ENCODE results near the gene RNGTT.
A peak's percentile ranks its signal among the peaks of the same experiment; 100 is the strongest.
"Not testable (repeated sequence)": the region's sequence is repeated elsewhere in the genome, so short reads cannot be mapped to it uniquely, and the experiment has no call there.

RNGTT gene

DNA sequence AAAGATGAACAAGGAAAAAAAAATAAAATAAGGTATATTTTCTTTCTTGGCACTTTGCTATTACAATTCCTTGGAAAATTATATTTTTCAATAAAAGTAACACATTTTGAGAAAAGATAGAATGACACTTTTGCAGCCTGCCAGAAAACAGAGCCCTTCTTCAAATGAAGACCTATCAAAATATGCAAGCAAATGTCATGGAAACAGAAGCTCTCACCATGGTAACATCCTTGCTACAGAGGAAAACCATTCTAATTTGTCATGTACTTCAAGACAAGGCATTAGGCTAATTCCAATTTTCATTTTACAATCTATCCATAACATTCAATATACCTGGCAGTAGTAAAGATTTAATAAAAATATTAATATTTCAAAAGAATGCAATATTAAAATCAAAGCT is 177.9 kb downstream of the RNGTT start:
- no peak for DNase-seq

DNA sequence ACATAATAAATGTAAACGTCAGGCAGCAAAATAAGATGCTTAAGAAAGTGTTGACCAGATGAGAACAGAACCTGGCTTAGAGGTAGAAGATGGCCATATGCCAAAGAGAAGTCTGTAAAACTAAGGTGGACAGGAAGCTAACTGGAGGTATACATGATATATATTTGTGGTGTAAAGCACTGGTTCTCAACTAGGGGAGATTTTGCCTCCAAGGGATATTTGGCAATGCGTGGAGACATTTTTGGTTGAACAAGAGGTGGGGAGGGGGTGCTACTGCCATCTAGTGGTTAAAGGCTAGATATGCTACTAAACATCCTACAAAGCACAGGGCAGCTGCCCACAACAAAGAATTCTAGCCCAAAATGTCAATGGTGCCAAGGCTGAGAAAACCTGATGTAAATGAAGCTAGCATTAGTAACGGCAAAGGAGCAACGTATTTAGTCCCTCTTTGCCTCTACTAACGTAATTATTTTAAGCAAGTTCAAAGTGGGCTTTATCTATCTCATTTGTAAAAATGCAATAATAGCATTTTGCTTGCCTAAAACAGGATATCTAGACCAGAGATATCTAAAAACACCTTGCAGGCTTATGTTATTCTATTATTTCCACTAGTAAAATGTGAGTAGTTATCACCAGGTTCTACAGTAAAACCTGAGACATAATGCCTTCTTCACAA is 182.6 kb downstream of the RNGTT start:
- peak; percentile 1 to 14 for DNase-seq

DNA sequence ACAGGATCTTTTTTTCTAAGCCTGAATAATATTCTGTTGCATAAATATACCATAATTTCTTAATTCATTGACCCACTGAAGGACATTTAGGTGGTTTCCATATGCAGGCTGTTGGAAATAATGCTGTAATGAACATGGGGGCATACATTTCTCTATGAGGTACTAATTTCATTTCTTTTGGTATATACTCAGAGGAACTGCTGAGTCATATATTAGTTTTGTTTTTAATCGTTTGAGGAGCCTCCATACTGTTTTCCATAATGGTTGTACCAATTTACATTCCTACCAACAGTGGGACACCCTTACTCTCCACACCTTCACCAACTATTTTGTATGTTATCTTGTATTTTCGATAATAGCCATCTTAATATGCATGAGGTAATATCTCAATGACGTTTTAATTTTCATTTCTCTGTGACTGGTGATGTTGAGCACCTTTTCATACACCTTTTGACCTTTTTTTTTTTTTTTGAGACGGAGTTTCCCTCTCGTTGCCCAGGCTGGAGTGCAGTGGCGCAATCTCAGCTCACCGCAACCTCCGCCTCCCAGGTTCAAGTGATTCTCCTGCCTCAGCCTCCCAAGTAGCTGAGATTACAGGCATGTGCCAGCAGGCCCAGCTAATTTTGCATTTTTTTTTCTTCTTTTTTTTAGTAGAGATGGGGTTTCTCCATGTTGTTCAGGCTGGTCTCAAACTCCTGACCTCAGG is 187.4 kb downstream of the RNGTT start:
- DNase-seq = no peak

DNA sequence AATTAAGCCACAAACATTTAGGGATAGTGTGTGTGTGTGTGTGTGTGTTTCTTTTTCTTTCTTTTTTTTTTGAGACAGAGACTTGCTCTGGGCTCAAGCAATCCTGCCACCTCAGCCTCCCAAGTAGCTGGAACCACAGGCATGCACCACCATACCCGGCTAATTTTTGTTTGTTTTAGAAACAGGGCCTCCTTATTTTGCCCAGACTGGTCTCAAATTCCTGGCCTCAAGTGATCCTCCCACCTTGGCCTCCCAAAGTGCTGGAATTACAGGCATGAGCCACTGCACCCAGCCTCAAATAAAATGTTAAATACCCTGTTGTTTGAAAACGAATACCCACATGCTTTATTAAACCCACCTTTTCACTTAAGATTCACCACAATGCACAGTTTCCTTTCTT is 195.3 kb downstream of the RNGTT start:
- DNase-seq = not testable (repeated sequence)

DNA sequence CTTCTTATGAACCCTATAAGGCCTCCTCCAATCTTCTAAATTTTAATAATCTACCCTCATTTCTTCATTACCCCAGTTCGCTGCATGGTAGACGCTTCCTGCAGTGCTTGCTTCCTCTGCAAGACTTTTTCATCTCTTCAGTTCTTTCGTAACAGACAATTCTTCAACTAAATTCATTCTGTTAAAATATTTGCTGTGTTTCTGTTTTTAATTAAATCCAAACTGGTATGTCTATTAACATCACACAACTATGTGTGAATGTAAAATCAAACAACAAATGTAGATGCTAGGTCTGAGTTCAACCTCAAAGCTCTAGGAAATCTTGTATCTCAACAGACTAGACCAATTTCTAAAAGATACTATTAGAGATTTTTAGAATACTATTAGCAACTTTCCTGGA is 199.3 kb downstream of the RNGTT start:
- DNase-seq = no peak

DNA sequence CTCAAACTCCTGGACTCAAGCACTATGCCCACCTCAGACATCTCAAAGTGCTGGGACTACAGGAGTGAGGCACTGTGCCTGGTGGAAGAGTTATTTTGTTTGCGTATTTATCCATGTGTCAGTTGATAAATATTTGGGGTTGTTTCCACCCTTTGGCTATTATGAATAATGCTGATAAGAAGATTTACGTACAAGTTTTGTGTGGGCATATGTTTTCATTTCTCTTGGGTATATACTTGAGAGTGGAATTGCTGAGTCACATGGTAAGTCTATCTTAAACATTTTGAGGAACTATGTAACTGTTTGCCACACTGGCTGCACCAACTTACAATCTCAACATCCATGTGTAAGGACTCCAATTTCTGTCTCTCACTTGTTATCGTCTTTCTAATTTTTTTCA is 200.3 kb downstream of the RNGTT start:
- no peak for DNase-seq

DNA sequence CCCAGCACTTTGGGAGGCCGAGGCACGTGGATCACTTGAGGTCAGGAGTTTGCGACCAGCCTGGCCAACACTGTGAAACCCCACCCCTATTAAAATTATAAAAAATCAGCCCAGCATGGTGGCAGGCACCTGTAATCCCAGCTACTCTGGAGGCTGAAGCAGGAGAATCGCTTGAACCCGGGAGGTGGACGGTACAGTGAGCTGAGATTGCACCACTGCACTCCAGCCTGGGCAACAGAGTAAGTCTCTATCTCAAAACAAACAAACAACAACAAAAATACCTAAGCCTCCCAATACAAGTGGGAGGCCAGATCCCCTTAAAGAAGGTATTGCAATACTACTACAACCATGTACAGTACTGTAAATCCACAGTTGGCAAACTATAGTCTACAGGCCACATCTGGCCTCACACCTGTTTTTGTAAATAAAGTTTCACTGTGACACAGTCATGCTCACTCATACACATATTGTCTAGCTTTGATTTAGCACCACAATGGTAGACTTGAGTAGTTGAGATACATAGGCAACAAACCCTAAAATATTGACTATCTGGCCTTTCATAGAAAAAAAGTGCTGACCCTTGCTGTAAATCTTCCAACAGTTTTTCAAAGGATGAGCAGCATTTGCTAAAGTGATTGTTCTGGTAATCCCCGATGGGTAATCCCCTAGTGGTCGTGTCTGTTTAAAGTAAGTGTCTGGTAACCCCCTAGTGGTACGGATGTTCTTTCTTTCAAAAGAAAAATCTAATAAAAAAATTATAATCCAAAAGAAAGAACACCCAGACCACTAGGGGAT is 202.0 kb downstream of the RNGTT start:
- DNase-seq = no peak

DNA sequence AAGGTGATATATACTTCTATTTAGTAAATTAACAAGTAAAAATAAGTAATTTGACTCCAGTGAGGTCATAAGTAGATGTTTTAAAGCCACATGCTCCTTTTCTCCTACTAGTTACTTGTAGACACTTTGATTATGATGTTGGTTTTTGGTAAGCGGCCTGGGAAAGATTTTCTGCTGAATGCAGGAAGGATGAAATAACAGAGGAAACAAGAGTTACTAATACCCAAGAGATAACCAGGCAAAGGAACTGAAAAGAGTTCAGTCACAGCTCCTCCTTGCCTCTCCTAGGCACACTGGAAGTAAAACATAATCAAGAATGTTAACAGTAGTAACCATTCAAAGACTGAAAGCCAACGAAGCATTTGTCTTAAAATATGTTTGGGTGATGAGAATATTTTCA is 203.3 kb downstream of the RNGTT start:
- DNase-seq = no peak

DNA sequence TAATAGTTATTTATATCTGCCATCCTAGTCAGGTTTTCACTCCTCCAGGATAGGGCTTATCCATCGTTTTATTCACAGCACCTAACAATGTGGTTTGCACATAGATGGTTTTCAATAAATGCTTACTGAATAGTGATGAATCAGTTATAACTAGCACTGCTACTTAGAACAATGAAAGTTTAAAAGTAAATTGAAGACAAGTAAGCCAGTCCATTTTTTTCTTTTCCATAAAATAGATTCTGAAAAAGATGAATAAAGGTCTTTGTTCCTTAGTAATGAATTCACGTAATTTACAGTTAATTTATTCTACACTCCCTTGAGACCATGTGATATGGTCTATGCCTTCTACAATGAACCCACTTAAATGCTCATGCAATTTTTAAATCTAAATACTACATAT is 212.5 kb downstream of the RNGTT start:
- no peak for DNase-seq

DNA sequence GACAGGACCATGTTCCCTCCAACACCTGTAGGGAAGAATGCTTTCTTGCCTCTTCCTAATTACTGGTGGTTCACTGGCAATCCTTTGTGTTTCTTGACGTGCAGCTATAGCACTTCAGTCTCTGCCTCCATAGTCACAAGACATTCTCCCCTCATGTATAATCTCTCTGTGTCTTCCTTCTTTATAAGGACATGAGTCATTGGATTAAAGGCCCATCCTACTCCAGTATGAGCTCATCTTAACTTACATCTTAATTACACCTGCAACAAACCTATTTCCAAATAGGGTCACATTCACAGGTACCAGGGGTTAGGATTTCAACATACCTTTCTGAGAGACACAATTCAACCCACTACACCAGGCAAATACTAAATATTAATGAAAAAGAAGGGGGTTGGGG is 213.6 kb downstream of the RNGTT start:
- no peak for DNase-seq

DNA sequence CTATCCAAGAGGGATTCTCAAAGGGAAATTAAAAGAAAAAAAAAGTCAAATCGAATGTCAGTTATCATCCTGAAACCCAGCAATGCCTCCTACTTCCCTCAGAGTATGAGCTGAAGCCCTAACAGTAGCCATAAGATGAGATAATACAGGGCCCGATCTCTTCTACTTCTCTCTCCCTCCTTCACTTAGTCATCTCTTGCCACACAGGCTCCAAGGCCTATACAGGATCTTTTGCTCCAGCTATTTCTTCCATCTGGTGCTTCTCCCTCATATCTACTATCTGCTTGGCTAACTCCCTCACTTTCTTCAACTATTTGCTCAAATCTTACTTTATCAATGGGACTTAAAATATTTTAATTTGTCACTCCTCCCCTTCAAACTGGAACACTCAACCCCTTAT is 215.3 kb downstream of the RNGTT start:
- no peak for DNase-seq

DNA sequence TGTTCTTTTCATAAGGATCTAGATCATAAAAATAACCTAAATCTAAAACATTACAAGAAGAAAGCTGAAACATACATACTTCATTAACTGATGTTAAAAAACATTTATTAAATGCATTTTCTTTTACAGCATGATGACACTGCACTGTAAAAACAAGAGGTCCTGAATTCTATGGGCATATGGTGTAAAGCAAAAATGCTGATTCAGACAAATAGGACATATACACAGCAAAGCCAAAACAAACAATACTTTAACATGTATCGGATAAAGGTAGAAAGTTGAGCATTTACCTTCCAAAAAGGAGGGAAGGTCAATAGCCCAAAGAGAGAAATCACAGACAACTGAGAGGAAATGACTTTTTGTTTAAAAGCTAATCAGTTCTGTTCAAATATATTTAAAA is 221.5 kb downstream of the RNGTT start:
- DNase-seq = no peak

DNA sequence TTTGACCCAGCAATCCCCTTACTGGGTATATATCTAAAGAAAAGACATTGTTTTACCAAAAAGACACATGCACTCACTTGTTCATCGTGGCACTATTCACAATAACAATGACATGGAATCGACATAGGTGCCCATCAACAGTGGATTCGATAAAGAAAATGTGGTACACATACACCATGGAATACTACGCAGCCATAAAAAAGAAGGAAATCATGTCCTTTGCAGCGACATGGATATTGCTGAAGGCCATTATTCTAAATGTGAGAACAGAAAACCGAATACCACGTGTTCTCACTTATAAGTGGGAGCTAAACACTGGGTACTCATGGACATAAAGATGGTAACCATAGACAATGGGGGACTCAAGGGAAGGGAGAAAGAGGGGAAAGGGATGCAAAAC is 222.3 kb downstream of the RNGTT start:
- no peak for DNase-seq

DNA sequence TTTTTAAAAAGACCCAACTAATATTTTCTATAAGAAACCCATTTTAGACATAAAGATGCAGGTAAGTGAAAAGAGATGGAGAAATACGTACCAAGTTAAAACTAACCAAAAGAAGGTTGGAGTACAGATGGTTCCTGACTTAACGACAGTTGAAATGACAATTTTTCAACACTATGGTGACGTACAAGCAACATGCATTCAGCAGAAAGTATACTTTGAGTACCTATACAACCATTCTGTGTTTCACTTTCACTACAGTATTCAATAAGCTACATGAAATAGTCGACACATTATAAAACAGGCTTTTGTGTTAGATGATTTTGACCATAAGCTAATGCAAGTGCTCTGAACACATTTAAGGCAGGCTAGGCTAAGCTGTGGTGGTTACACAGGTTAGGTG is 228.9 kb downstream of the RNGTT start:
- no peak for DNase-seq

DNA sequence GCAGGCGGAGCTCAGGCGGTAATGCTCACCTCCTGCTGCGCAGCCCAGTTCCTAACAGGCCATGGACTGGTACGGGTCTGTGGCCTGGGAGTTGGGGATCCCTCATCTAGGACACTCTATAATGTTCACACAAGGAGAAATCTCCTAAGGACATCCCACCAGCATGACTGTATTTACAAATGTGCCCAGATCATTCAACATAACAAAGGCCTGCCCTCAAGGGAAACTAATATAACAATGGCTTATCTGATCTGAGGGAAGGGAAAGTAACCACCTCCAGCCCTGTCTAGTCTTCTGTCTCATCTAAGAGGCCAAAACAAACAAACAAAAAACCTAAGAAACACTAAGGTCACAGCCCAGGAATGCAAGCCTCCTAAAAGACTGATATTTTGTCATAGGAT is 232.8 kb downstream of the RNGTT start:
- DNase-seq = no peak

DNA sequence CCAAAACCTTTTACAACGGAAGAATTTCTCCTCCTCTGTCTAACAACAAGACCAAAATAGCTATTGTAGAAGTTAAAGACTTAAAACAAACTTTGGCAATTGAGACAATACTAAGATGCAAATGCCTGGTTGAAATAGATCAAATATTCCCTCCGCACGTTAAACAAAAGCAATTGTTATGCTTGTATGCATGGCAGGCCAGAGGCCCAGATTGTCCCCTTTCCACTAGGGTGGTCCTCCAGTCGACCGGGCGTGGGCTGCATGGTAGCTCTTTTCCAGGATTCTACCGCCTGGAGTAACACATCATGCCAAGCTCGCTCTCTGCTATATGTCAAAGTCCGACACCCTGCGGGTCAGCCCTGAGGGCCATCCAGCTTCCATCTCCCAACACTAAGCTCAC is 234.7 kb downstream of the RNGTT start:
- no peak for DNase-seq

DNA sequence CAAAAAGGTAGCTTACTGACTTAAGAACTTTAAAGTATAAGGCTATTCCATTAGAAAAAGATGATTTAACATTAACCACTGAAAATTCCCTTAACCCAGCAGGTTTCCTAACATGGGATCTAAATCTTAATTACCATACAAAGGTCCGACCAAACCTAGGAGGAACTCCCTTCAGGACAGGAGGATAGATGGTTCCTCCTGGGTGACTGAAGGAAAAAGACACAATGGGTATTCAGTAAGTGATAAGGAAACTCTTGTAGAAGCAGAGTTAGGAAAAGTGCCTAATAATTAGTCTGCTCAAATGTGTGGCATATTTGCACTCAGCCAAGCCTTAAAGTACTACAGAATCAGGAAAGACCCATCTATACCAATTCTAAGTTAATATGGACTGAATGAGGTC is 237.0 kb downstream of the RNGTT start:
- DNase-seq = not testable (repeated sequence)

DNA sequence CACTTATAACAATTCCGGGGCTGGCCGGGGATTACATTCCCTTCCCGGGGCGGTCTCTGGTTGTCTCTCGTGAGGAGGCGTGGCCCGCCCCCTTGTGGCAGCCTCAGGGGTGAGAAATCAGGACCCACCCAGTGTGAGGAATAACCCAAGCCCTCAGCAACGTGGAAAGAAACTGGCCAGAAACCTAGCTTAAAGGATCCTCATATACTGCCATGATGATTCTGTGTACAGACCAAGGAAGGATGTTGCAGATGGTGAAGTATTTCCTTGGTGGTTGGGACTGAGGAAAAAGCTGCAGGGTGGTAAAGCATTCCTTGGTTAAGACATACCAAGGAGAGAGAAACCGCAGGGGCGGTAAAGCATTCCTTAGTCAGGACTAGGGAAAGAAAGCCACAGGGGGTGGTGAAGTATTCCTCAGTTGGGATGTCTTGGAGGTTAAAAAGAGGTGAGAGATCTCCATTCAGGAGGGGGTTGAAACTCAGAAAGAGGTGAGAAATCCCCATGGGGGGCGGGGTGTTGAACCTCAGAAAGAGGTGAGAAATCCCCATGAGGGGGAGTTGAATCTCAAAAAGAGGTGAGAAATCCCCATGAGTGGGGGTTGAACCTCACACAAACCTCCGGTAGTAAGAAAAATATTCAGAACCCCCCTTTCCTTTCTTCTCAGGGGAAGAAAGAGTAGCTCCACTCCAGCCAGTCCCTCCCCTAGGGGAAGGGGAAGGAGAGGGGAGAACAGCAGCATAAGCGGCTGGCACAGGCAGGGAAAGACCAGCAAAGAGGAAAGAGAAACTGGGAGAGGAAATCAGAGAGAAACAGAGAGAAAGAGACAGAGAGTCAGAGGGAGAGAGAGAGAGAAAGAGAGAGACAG is 238.1 kb downstream of the RNGTT start:
- no peak for DNase-seq

DNA sequence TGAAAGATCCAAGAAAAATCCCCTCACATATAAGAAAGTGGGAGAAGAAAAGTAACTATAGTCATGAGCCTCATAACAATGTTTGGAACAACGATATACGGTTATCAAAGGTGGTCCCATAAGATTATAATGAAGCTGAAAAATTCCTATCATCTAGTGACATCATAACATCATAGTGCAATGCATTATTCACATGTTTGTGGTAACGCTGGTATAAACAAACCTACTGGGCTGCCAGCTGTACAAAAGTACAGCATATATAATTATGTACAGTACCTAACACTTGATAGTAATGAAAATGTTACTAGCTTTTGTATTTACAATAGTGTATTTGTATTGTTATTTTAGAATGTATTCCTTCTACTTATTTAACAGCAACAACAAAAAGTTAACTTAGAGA is 240.7 kb downstream of the RNGTT start:
- no peak for DNase-seq

DNA sequence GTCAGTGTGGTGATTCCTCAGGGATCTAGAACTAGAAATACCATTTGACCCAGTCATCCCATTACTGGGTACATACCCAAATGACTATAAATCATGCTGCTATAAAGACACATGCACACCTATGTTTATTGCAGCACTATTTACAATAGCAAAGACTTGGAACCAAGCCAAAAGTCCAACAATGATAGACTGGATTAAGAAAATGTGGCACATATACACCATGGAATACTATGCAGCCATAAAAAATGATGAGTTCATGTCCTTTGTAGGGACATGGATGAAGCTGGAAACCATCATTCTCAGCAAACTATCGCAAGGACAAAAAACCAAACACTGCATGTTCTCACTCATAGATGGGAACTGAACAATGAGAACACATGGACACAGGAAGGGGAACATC is 247.0 kb downstream of the RNGTT start:
- DNase-seq = not testable (repeated sequence)

DNA sequence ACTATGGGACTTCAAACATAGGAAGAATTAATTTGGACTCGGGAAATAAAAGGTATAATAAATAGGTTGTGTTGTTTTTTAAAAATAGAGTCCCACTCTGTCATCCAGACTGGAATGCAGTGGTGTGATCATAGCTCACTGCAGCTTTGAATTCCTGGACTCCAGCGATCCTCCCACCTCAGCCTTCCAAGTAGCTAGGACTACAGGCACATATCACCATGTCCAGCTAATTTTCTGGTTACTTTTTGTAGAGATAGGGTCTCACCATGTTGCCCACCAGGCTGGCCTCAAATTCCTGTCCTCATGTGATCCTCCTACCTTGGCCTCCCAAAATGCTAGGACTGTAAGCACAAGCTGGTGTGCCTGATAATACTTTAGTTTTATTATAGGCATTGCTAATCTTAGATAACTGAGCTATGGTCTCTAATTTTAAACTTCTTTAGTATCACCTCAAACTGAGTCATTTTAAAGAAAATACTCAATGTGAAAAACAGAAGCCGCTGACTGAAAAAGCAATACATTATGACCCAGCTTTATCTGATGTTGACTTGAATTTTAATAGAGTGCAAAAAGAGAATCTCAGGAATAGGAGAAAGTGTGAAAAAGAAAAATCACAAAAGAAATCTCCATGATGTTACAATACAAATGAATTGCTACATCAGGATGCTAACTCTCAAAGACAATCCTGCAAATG is 251.0 kb downstream of the RNGTT start:
- DNase-seq = no peak

DNA sequence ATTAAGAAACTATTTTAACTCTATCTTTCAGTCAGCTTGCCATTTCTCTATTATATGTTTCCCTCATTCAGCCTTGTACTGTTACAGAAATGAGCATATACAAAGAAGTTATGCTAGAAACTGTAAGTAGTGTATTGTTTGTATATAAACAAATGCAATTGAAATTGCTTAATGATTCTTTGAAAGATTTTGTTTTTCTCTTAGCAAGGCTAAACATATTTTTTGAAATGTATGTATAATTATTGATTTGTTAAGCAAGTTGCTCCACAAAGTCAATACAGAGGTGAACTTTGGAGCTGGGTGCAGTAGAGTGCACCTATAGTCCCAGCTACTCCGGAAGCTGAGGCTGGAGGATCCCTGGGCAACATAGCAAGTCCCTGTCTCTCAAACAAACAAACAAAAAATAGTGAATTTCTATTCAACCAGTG is 253.6 kb downstream of the RNGTT start:
- no peak for DNase-seq

Measured in hippocampal formation (tissue), 2 donors.